Measurements from ENCODE around the gene ABCC8.

The ABCC8 gene

GRCh38 chr11:17476317-17477083 is at the start of gene ABCC8:
ABCC8 (minus strand) TSS chr11:17476845; CDS start chr11:17476776, 69 bp downstream.
- DNase-seq: no peak

- DNase-seq: no peak
Measured at GRCh38 chr11:17526326-17526725, 49.7 kb upstream of the ABCC8 start.

- no peak for DNase-seq
Measured at GRCh38 chr11:17525570-17525969, 48.9 kb upstream of the ABCC8 start.

GRCh38 chr11:17524221-17524620 is 47.6 kb upstream of the ABCC8 start:
- no peak for DNase-seq

GRCh38 chr11:17522655-17523054 is 46.0 kb upstream of the ABCC8 start:
- no peak for DNase-seq

GRCh38 chr11:17521106-17521900 is 44.7 kb upstream of the ABCC8 start:
- DNase-seq: no peak

- no peak for DNase-seq
Measured at GRCh38 chr11:17519061-17519885, 42.6 kb upstream of the ABCC8 start.

GRCh38 chr11:17518366-17518765 is 41.7 kb upstream of the ABCC8 start:
- DNase-seq: no peak

GRCh38 chr11:17517186-17517585 is 40.5 kb upstream of the ABCC8 start:
- no peak for DNase-seq

- no peak for DNase-seq
Measured at GRCh38 chr11:17516551-17517150, 40.0 kb upstream of the ABCC8 start.

- no peak for DNase-seq
Measured at GRCh38 chr11:17515443-17516176, 39.0 kb upstream of the ABCC8 start.

- no peak for DNase-seq
Measured at GRCh38 chr11:17514476-17514875, 37.8 kb upstream of the ABCC8 start.

GRCh38 chr11:17513853-17514252 is 37.2 kb upstream of the ABCC8 start:
- no peak for DNase-seq

- DNase-seq: no peak
Measured at GRCh38 chr11:17512101-17512500, 35.5 kb upstream of the ABCC8 start.

GRCh38 chr11:17511571-17511970 is 34.9 kb upstream of the ABCC8 start:
- no peak for DNase-seq

GRCh38 chr11:17510507-17511206 is 34.0 kb upstream of the ABCC8 start:
- DNase-seq: no peak

- peak; percentile 82 for DNase-seq
Measured at GRCh38 chr11:17508791-17509190, 32.1 kb upstream of the ABCC8 start.

GRCh38 chr11:17508306-17508705 is 31.7 kb upstream of the ABCC8 start:
- peak; percentile 91 for DNase-seq

- DNase-seq: no peak
Measured at GRCh38 chr11:17507773-17508172, 31.1 kb upstream of the ABCC8 start.

- no peak for DNase-seq
Measured at GRCh38 chr11:17506942-17507341, 30.3 kb upstream of the ABCC8 start.

GRCh38 chr11:17506314-17506713 is 29.7 kb upstream of the ABCC8 start:
- DNase-seq: no peak

- no peak for DNase-seq
Measured at GRCh38 chr11:17505146-17505545, 28.5 kb upstream of the ABCC8 start.

Data from kidney glomerular epithelial cell (primary cell).